NB4 (cell line): ENCODE measurements around the gene IRF5.
A peak's percentile ranks its signal among the peaks of the same experiment; 100 is the strongest.

ENCODE experiments used
- DNase-seq: peaks from one replicate; pipeline ENCODE4 v3.0.0; 2010; ENCODE audit warnings: low read depth
- H3K4me3 ChIP-seq: one replicate; pipeline ENCODE4 v1.5.1; 2011; ENCODE audit warnings: mild to moderate bottlenecking, low read depth, low read length, moderate library complexity
- MYC ChIP-seq: IDR thresholded peaks from 2 replicates; pipeline ENCODE4 v1.6.1; 2011; ENCODE audit warnings: low read depth, low read length
- POLR2A ChIP-seq: IDR thresholded peaks from 2 replicates; pipeline ENCODE4 v1.6.1; 2011; ENCODE audit warnings: mild to moderate bottlenecking; ENCODE audit not compliant: insufficient read length; ENCODE audit errors: extremely low read depth
- TF ChIP-seq, protein P1 (sequence below): IDR thresholded peaks from one replicate; pipeline ENCODE4 v1.5.1; 2012; ENCODE audit warnings: low read depth, low read length
- TF ChIP-seq, protein P2 (sequence below): IDR thresholded peaks from 2 replicates; pipeline ENCODE4 v1.6.1; 2011; ENCODE audit warnings: low read depth, low read length

Gene IRF5

GRCh38 chr7:128891110-128891941 lies 46.4 kb upstream of the IRF5 start:
- DNase-seq = no peak
- TF ChIP-seq, protein P1, sequence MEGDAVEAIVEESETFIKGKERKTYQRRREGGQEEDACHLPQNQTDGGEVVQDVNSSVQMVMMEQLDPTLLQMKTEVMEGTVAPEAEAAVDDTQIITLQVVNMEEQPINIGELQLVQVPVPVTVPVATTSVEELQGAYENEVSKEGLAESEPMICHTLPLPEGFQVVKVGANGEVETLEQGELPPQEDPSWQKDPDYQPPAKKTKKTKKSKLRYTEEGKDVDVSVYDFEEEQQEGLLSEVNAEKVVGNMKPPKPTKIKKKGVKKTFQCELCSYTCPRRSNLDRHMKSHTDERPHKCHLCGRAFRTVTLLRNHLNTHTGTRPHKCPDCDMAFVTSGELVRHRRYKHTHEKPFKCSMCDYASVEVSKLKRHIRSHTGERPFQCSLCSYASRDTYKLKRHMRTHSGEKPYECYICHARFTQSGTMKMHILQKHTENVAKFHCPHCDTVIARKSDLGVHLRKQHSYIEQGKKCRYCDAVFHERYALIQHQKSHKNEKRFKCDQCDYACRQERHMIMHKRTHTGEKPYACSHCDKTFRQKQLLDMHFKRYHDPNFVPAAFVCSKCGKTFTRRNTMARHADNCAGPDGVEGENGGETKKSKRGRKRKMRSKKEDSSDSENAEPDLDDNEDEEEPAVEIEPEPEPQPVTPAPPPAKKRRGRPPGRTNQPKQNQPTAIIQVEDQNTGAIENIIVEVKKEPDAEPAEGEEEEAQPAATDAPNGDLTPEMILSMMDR = no peak
- TF ChIP-seq POLR2A = no peak
- H3K4me3 ChIP-seq = no peak overlapping the region

GRCh38 chr7:128891942-128892269 lies 45.8 kb upstream of the IRF5 start:
- DNase-seq = no peak
- no peak overlapping the region for H3K4me3 ChIP-seq
- TF ChIP-seq, protein P2, sequence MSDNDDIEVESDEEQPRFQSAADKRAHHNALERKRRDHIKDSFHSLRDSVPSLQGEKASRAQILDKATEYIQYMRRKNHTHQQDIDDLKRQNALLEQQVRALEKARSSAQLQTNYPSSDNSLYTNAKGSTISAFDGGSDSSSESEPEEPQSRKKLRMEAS = 0 out of 2 replicates have a peak, but pooled peaks have one; percentile 15
- TF ChIP-seq, protein P1 = no peak
- TF ChIP-seq MYC = no peak
- TF ChIP-seq POLR2A = no peak

DNA sequence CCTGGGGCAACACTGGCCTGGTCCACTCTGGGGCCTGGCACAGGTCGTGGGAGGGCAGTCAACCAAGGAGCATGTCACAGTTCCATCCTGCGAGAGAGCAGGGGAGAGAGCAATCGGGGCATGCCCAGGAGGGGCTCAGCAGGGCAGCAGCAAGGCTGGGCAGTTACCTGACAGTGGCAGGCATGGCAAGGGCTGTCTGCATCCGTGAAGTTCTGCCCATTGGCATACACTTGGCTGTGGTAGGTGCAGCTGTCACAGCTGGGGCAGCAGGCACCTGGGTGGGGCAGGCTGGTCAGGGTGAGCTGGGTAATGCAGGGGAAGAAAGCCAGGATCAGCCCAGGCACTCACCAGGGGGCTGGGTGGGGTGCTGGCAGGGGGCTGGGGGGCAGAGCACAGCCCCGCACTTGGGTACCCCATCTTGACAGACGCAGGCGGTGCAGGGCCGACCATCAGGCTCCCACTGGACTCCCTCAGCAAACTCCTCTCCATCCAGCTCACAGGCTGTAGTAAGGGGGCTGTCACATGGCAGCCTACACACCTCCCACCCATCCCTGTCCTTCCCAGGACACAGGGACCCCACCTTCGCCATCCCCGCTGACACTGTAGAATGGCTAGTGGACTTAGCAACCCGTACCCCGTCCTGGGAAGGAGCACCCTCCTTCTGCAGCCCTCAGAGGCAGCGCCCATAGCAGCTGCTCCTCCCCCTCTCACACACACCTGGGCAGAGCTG lies 45.0 kb upstream of the IRF5 start:
- no peak overlapping the region for H3K4me3 ChIP-seq
- DNase-seq = no peak
- TF ChIP-seq MYC (no peak), POLR2A (no peak)
- TF ChIP-seq, protein P2 = no peak
- TF ChIP-seq, protein P1 = no peak

DNA sequence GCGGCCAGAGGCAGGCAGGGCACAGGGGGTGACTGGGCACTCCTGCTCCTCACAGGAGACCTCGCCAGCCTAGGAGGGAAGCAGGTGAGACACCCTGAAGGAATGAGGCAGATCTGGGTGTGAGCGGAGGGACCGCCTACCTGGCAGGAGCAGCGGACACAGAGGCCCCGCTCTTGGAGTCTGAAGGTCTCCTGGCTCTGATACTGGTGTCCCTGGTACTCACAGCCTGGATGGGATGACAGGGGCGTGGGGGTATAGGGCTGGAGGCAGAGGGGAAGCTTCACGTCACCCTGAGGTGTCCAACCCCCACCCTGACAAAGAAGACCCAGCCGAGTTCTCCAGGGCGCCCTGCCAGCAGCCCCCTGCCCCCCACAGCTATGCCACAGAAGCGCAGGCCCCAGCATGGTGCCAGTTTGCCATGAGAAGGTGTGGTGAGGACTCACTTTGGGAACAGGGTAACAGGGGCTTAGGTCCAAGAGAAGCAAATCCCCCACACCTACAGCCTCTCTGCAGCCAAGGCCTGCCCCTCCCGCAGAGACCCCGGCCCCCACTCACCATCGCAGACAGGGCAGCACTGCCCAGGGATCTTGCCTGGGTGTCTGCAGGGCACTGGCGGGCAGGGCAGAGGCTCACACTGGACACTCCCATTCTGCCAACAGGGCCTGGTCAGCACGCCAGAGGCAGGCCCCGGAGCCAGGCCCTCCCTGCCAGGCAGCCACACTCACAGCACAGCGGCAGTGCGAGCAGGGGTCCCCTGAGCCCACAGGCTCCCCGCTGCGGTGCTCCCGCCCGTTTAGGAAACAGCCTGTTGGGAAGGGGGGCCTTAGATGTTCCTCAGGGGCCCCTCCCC lies 44.3 kb upstream of the IRF5 start:
- no peak overlapping the region for H3K4me3 ChIP-seq
- TF ChIP-seq, protein P2 = no peak
- TF ChIP-seq, protein P1 = no peak
- TF ChIP-seq POLR2A (no peak), MYC (no peak)
- no peak for DNase-seq

GRCh38 chr7:128894101-128894440 lies 43.7 kb upstream of the IRF5 start:
- DNase-seq = no peak
- H3K4me3 ChIP-seq = no peak overlapping the region
- TF ChIP-seq, protein P2 = no peak
- TF ChIP-seq MYC (no peak), POLR2A (no peak)
- TF ChIP-seq, protein P1 = no peak
